ENCODE measurements around the gene SERPINB1.

SERPINB1 gene

GRCh38 chr6:2826131-2826530 lies 15.5 kb downstream of the SERPINB1 start:
- no peak for TF ChIP-seq CTCF (IDR thresholded peaks at IDR 0.05; ENCODE audit: control extremely low read depth, extremely low read depth, low read depth, missing control alignments)
- CTCF ChIA-PET, result interaction anchor here (0.7 to 1.4 kb wide), 6 partner anchors 8 to 105 kb away, joined by 3 to 4 read pairs (median 4); no protein-coding TSS in a partner anchor
- DNase-seq (ENCODE audit: extremely low spot score), result no peak
- POLR2A ChIA-PET, result no interaction called here

GRCh38 chr6:2823104-2823850 lies 18.4 kb downstream of the SERPINB1 start:
- POLR2A ChIA-PET, result no interaction called here
- TF ChIP-seq CTCF (IDR thresholded peaks at IDR 0.05; ENCODE audit: control extremely low read depth, extremely low read depth, low read depth, missing control alignments), result no peak
- DNase-seq (ENCODE audit: extremely low spot score), result no peak
- CTCF ChIA-PET, result interaction anchor here (1.4 kb wide), 1 partner anchor 73 kb away, joined by 7 read pairs; no protein-coding TSS in a partner anchor

GRCh38 chr6:2821554-2821953 lies 20.1 kb downstream of the SERPINB1 start:
- DNase-seq (ENCODE audit: extremely low spot score), result no peak
- no peak for TF ChIP-seq CTCF (IDR thresholded peaks at IDR 0.05; ENCODE audit: control extremely low read depth, extremely low read depth, low read depth, missing control alignments)
- CTCF ChIA-PET, result no interaction called here
- POLR2A ChIA-PET, result no interaction called here

- no peak for TF ChIP-seq CTCF (IDR thresholded peaks at IDR 0.05; ENCODE audit: control extremely low read depth, extremely low read depth, low read depth, missing control alignments)
- CTCF ChIA-PET, result no interaction called here
- DNase-seq (ENCODE audit: extremely low spot score), result no peak
- POLR2A ChIA-PET, result no interaction called here
Measured at GRCh38 chr6:2820415-2820814, 21.2 kb downstream of the SERPINB1 start.

GRCh38 chr6:2819978-2820377 lies 21.7 kb downstream of the SERPINB1 start:
- DNase-seq (ENCODE audit: extremely low spot score), result no peak
- TF ChIP-seq CTCF (IDR thresholded peaks at IDR 0.05; ENCODE audit: control extremely low read depth, extremely low read depth, low read depth, missing control alignments), result no peak
- POLR2A ChIA-PET, result no interaction called here
- CTCF ChIA-PET, result interaction anchor here (1.3 to 3.0 kb wide), 3 partner anchors 27 to 112 kb away, joined by 3 to 11 read pairs (median 4); no protein-coding TSS in a partner anchor

DNA sequence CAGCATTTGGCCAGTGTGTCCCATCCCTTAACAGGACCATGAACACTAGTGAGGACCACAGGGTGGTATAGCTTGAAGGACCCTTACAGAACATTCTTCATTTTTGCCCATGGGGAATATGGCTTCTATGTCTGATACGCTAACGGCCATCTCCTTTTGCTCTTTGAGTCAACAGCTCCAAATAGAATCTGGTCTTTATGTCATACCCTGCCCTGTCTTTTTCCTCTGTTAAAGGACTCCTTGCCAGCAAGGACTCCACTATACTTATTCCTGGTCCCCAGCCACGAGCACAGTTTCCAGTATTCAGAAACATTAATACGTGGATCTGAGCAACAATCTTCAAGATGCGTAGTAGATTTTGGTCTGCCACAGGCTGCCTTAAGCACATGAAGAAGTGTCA lies 22.5 kb downstream of the SERPINB1 start:
- POLR2A ChIA-PET, result no interaction called here
- DNase-seq (ENCODE audit: extremely low spot score), result no peak
- CTCF ChIA-PET, result interaction anchor here (1.3 to 3.0 kb wide), 4 partner anchors 23 to 113 kb away, joined by 3 to 11 read pairs (median 4); partner anchors contain the start of gene SERPINB1
- TF ChIP-seq CTCF (IDR thresholded peaks at IDR 0.05; ENCODE audit: control extremely low read depth, extremely low read depth, low read depth, missing control alignments), result no peak
